Osteoblast (primary cell): Measurements from ENCODE around the gene MBNL3. TPM values are rescaled to one million over a fixed set of nuclear protein-coding genes. Genes with fewer than 3 reads are reported as not detected.

Experiments
- DNase-seq: peaks from one replicate; pipeline ENCODE4 v3.0.0; 2011; ENCODE audit warnings: low spot score, mixed read lengths; ENCODE audit not compliant: insufficient read length; ENCODE audit errors: missing footprints
- H2AFZ ChIP-seq: 2 replicates; pipeline ENCODE4 v1.6.0; 2011; ENCODE audit warnings: mild to moderate bottlenecking, low read length
- H3K27ac ChIP-seq: 2 replicates; pipeline ENCODE4 v1.5.1; 2011; ENCODE audit warnings: mild to moderate bottlenecking, low read depth, low read length, moderate library complexity
- H3K27me3 ChIP-seq: 2 replicates; pipeline ENCODE4 v1.6.0; 2012; ENCODE audit warnings: mild to moderate bottlenecking, control low read depth, inconsistent platforms, low read length, moderate library complexity; ENCODE audit not compliant: insufficient read depth
- H3K36me3 ChIP-seq: 2 replicates; pipeline ENCODE4 v1.5.1; 2011; ENCODE audit warnings: mild to moderate bottlenecking, low read length, control low read depth, moderate library complexity; ENCODE audit not compliant: insufficient read depth
- H3K4me1 ChIP-seq: 2 replicates; pipeline ENCODE4 v1.5.1; 2011; ENCODE audit warnings: mild to moderate bottlenecking, low read length, control low read depth, moderate library complexity; ENCODE audit not compliant: insufficient read depth
- H3K4me2 ChIP-seq: 2 replicates; pipeline ENCODE4 v1.6.0; 2011; ENCODE audit warnings: mild to moderate bottlenecking, low read length; ENCODE audit not compliant: insufficient read depth
- H3K4me3 ChIP-seq: fragments of 200-600 bp; sonication (generic); 3 replicates; pipeline ENCODE4 v1.5.1; 2012; ENCODE audit warnings: mild to moderate bottlenecking, low read length, inconsistent platforms; ENCODE audit not compliant: insufficient read depth
- H3K79me2 ChIP-seq: 2 replicates; pipeline ENCODE4 v1.6.0; 2012; ENCODE audit warnings: mild to moderate bottlenecking, low read length, control low read depth, inconsistent platforms; ENCODE audit not compliant: insufficient read depth
- H3K9me3 ChIP-seq: 2 replicates; pipeline ENCODE4 v1.5.1; 2011; ENCODE audit warnings: low read depth, low read length, control low read depth
- H4K20me1 ChIP-seq: 2 replicates; pipeline ENCODE4 v1.6.0; 2012; ENCODE audit warnings: mild to moderate bottlenecking, low read length, control low read depth; ENCODE audit not compliant: insufficient read depth
- total RNA-seq: library from RNA; depleted of rRNA; stranded (reverse); fragments of >200 nt; gene quantifications from 2 replicates; pipeline ENCODE4 v1.2.3, GENCODE V29; 2012
- TF ChIP-seq, protein P1 (sequence below): IDR thresholded peaks from 2 replicates; pipeline ENCODE4 v1.5.1; 2011; ENCODE audit warnings: mild to moderate bottlenecking, low read depth, low read length, moderate library complexity; ENCODE audit errors: extremely low read depth

MBNL3 gene
- total RNA-seq, 1 donor = 1.8 TPM

DNA sequence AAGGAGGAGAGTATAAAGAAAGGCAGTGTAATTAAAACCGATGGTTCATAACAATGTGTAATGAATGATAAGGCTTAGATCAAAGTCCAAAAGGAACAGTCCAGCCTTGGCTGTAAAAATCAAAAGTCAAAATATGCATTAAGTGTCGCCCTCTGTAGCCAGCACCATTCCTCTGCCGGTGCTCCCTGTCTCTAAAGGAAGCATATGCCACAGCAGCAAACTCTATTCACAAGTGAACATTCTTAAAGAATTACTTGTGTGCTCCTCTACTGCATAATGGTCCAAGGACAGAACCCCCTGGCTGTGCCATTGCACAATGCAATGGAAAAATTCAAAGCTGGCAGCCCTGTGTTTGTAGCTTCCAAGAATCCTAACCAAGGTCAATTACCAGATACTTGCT lies 16.3 kb upstream of the MBNL3 start:
- H2AFZ ChIP-seq = no peak overlapping the region
- H3K27me3 ChIP-seq = peaks cover 5% of the 10 kb centered on the region
- no peak overlapping the region for H3K27ac ChIP-seq
- H3K79me2 ChIP-seq = no peaks in the 10 kb centered on the region
- TF ChIP-seq, protein P1, sequence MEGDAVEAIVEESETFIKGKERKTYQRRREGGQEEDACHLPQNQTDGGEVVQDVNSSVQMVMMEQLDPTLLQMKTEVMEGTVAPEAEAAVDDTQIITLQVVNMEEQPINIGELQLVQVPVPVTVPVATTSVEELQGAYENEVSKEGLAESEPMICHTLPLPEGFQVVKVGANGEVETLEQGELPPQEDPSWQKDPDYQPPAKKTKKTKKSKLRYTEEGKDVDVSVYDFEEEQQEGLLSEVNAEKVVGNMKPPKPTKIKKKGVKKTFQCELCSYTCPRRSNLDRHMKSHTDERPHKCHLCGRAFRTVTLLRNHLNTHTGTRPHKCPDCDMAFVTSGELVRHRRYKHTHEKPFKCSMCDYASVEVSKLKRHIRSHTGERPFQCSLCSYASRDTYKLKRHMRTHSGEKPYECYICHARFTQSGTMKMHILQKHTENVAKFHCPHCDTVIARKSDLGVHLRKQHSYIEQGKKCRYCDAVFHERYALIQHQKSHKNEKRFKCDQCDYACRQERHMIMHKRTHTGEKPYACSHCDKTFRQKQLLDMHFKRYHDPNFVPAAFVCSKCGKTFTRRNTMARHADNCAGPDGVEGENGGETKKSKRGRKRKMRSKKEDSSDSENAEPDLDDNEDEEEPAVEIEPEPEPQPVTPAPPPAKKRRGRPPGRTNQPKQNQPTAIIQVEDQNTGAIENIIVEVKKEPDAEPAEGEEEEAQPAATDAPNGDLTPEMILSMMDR = no peak
- no peak for DNase-seq
- H3K4me3 ChIP-seq = no peak overlapping the region
- H3K4me1 ChIP-seq = no peaks in the 10 kb centered on the region
- H3K36me3 ChIP-seq = no peaks in the 10 kb centered on the region
- no peak overlapping the region for H3K4me2 ChIP-seq
- no peaks in the 10 kb centered on the region for H3K9me3 ChIP-seq
- no peaks in the 10 kb centered on the region for H4K20me1 ChIP-seq

DNA sequence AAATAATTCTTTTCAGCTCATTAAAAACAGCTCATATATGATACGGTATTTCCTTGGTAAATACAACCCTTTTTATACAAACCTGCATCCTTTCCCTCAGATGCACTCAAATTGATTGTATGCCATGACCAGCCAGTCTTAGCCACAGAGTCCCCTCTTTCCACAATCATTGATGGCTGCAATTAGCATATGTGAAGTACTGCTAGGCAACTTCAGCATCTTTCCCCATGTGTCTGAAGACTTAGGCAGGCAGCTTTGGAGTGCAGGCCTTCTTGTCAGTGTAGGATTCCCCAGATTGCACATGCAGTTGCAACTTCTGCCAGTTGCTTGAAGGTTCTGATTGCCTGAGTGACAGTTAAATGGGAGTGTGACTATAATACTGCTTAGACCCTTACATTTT lies 15.6 kb upstream of the MBNL3 start:
- Histone ChIP-seq H3K27ac (no peak overlapping the region), H3K79me2 (no peaks in the 10 kb centered on the region), H3K4me1 (no peaks in the 10 kb centered on the region), H3K36me3 (no peaks in the 10 kb centered on the region), H4K20me1 (no peaks in the 10 kb centered on the region), H3K4me2 (no peak overlapping the region), H3K4me3 (no peak overlapping the region), H2AFZ (no peak overlapping the region), H3K9me3 (no peaks in the 10 kb centered on the region), H3K27me3 (peaks cover 10% of the 10 kb centered on the region)
- no peak for DNase-seq
- TF ChIP-seq, protein P1 = no peak

DNA sequence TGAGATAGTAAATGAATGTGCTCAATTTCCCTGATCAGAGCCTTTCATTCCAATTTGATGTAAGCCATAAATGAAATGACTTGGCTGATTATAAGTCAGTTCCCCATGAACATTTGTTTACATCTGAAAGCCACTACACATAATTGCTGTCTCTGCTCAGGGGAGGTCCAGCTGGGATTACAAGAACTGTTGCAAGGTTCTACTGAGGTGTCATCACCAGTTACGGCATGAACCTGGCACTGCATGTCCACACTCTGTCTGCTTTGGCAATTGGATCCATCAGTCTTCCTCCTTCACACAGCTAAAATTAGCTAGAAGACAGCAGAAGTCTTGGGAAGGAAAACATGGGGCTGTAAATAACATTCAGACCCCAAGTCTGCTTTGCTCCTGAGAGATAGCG lies 12.8 kb upstream of the MBNL3 start:
- H3K27me3 ChIP-seq = peaks cover 23% of the 10 kb centered on the region
- no peaks in the 10 kb centered on the region for H3K9me3 ChIP-seq
- DNase-seq = no peak
- TF ChIP-seq, protein P1 = no peak
- H3K4me1 ChIP-seq = no peaks in the 10 kb centered on the region
- H4K20me1 ChIP-seq = no peaks in the 10 kb centered on the region
- H3K36me3 ChIP-seq = no peaks in the 10 kb centered on the region
- H3K4me2 ChIP-seq = no peak overlapping the region
- no peaks in the 10 kb centered on the region for H3K79me2 ChIP-seq
- no peak overlapping the region for H3K27ac ChIP-seq
- H3K4me3 ChIP-seq = no peak overlapping the region
- H2AFZ ChIP-seq = no peak overlapping the region

DNA sequence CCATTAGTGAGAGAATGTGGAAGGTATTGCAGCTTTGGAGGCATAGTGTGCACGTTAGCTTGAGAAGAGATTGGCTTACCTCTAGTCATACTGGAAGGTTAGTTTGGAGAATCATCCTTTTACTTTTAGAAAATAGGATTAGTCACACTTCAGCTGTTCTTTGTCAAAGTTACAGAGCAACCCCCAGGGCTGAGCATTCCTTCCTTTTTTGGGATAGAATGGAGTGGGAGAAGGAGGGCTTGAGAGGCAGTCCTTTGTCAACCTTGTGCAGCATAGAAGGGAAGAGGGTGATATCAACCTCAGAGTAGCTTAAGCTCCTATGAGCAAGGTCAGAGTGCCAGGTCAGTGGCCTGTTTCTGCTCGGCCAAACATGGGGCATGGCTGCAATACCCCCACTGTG lies 8.6 kb upstream of the MBNL3 start:
- no peaks in the 10 kb centered on the region for H4K20me1 ChIP-seq
- no peak overlapping the region for H3K4me2 ChIP-seq
- DNase-seq = no peak
- H3K27me3 ChIP-seq = peaks cover 26% of the 10 kb centered on the region
- H3K4me1 ChIP-seq = no peaks in the 10 kb centered on the region
- no peak overlapping the region for H3K27ac ChIP-seq
- TF ChIP-seq, protein P1 = no peak
- no peaks in the 10 kb centered on the region for H3K79me2 ChIP-seq
- no peak overlapping the region for H2AFZ ChIP-seq
- no peak overlapping the region for H3K4me3 ChIP-seq
- no peaks in the 10 kb centered on the region for H3K9me3 ChIP-seq
- no peaks in the 10 kb centered on the region for H3K36me3 ChIP-seq
